Measurements from ENCODE around the gene CHST10.
"Not testable (repeated sequence)": the region's sequence is repeated elsewhere in the genome, so short reads cannot be mapped to it uniquely, and the experiment has no call there.

The CHST10 gene

GRCh38 chr2:100350661-100351185, 66.7 kb downstream of the CHST10 start:
- H3K27ac ChIP-seq: no peak overlapping the region
- TF ChIP-seq CTCF (conservative IDR thresholded peaks at IDR 0.05): no peak

- H3K27ac ChIP-seq: not testable (repeated sequence)
Measured at GRCh38 chr2:100345144-100345543, 72.3 kb downstream of the CHST10 start.

- H3K27ac ChIP-seq: no peak overlapping the region
- no peak for TF ChIP-seq CTCF (conservative IDR thresholded peaks at IDR 0.05)
Measured at GRCh38 chr2:100344433-100344832, 73.0 kb downstream of the CHST10 start.

- not testable (repeated sequence) for H3K27ac ChIP-seq
Measured at GRCh38 chr2:100342466-100342865, 75.0 kb downstream of the CHST10 start.

Data from VCaP (cell line).